ENCODE measurements around the gene P4HA2. TPM values are rescaled to one million over a fixed set of nuclear protein-coding genes. Genes with fewer than 3 reads are reported as not detected.

P4HA2 gene
- polyA plus RNA-seq, 1 of the 3 experiments (the other 2 are of a cell fraction) = 67.2 TPM

DNA sequence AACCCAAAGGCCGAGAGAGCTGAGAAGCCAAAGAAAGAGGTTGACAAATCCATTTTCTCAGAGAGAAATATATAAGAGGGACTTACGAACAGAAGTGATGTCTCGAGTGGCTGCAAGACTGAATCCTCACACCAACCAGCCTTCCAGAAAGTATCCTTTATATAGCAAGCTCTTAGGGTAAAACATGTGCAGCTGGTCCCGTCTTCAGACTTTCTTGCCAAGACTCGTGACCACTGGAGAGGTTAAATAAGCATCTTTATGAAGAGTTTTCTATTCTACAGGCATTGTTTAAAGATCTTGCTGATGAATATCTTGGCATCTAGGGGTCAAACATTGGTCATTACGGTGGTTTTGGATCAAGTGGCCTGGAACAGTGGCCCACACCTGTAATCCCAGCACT lies 49.6 kb upstream of the P4HA2 start:
- no peak for DNase-seq
- TF ChIP-seq TAF1 (IDR thresholded peaks at IDR 0.05; ENCODE audit: borderline replicate concordance, low read depth, low read length) (no peak), TEAD4 (IDR thresholded peaks at IDR 0.05; ENCODE audit: borderline replicate concordance, insufficient read depth) (no peak), POLR2AphosphoS5 (IDR thresholded peaks at IDR 0.05; ENCODE audit: low read depth, low read length) (no peak), CTCF (IDR thresholded peaks at IDR 0.05) (no peak), CHD2 (IDR thresholded peaks at IDR 0.05; ENCODE audit: low read length, partially characterized antibody) (no peak), GABPA (IDR thresholded peaks at IDR 0.05; ENCODE audit: low read depth) (no peak), PBX3 (IDR thresholded peaks at IDR 0.05) (no peak), SMC3 (IDR thresholded peaks at IDR 0.05; ENCODE audit: low read depth, low read length) (no peak)
- no peaks in the 10 kb centered on the region for H3F3A ChIP-seq (replicated peaks; ENCODE audit: insufficient read depth)
- H3K9ac ChIP-seq = no peak overlapping the region
- no peaks in the 10 kb centered on the region for H4K20me1 ChIP-seq (ENCODE audit: insufficient read depth)
- no peaks in the 10 kb centered on the region for H3K79me2 ChIP-seq (ENCODE audit: insufficient read depth)
- H3K36me3 ChIP-seq (replicated peaks in 1 of 2; ENCODE audit: control insufficient read depth in 1 of 2, insufficient read depth in 2 of 2, low read length in 1 of 2) = peaks cover 2 to 3% of the 10 kb centered on the region in 2 experiments
- POLR2A ChIA-PET = no interaction called here
- peaks cover 0 to 10% of the 10 kb centered on the region in 2 experiments; a peak in 1 of 4 replicates for H3K4me1 ChIP-seq (ENCODE audit: control insufficient read depth in 1 of 2, insufficient read depth in 2 of 2, low read depth in 1 of 2, low read length in 1 of 2)
- H3K9me3 ChIP-seq = no peaks in the 10 kb centered on the region
- no peak overlapping the region for H3K27ac ChIP-seq (ENCODE audit: low read depth in 2 of 2, low read length in 1 of 2)
- H3K9me2 ChIP-seq = no peaks in the 10 kb centered on the region
- H3K4me3 ChIP-seq (ENCODE audit: low read depth in 2 of 2, low read length in 1 of 2) = no peak overlapping the region
- CTCF ChIA-PET = interaction anchor here (1.2 kb wide), 1 partner anchor 133 kb away, joined by 3 read pairs; no protein-coding TSS in a partner anchor
- H3K27me3 ChIP-seq (ENCODE audit: insufficient read depth) = no peaks in the 10 kb centered on the region
- H3K4me2 ChIP-seq = no peak overlapping the region
- no peak overlapping the region for H2AFZ ChIP-seq (ENCODE audit: low read depth)
- 91% methylated on average over 6 of the region's 6 CpGs for WGBS (ENCODE audit: low lambda C conversion rate)

DNA sequence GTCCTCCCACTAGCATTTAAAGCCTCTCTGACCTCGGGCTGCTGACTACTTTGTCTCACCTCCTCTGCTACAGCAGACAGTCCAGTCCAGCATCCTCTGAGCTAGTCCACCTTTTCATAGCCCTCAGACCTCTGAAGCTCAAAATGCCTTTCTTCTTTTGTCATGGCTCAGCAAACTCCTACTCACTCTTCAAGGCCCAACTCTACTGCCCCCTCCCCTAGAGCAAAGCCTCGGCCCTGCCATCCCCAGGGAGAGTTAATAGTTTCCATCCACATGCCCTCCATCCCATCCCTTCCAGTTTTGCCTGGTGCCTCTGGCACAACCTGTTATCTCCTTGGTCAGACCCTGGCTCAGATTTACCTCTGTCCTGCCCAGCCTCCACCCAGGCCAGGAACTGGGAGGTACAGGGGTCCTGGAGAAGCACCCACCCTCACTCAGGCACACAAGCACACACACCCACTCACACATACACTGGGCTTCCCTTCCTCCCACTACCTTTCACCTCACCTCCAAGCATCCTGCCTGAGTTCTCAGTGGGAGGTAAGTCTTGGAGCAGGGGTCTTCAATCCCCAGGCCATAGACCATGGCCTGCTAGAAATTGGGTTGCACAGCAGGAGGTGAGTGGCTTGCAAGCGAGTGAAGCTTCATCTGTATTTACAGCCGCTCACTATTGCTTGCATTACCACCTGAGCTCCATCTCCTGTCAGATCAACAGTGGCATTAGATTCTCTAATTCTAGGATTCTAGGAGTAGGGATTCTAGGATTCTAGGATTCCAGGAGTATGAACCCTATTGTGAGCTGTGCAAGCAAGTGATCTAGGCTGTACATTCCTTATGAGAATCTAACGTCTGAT lies 47.9 kb upstream of the P4HA2 start:
- Histone ChIP-seq H3K9me3 (no peaks in the 10 kb centered on the region), H3K9me2 (no peaks in the 10 kb centered on the region), H4K20me1 (ENCODE audit: insufficient read depth) (no peaks in the 10 kb centered on the region), H3K9ac (no peak overlapping the region), H3K4me1 (ENCODE audit: control insufficient read depth in 1 of 2, insufficient read depth in 2 of 2, low read depth in 1 of 2, low read length in 1 of 2) (peaks cover 0 to 8% of the 10 kb centered on the region in 2 experiments; a peak in 1 of 4 replicates), H3K27ac (ENCODE audit: low read depth in 2 of 2, low read length in 1 of 2) (no peak overlapping the region), H3K27me3 (ENCODE audit: insufficient read depth) (no peaks in the 10 kb centered on the region), H3K4me2 (no peak overlapping the region), H3K4me3 (ENCODE audit: low read depth in 2 of 2, low read length in 1 of 2) (no peak overlapping the region), H2AFZ (ENCODE audit: low read depth) (no peak overlapping the region), H3K36me3 (replicated peaks in 1 of 2; ENCODE audit: control insufficient read depth in 1 of 2, insufficient read depth in 2 of 2, low read length in 1 of 2) (peaks cover 6 to 15% of the 10 kb centered on the region in 2 experiments), H3K79me2 (ENCODE audit: insufficient read depth) (no peaks in the 10 kb centered on the region), H3F3A (replicated peaks; ENCODE audit: insufficient read depth) (no peaks in the 10 kb centered on the region)
- no peak for DNase-seq
- no peak for TF ChIP-seq POLR2AphosphoS5 (IDR thresholded peaks at IDR 0.05; ENCODE audit: low read depth, low read length)
- ChIA-PET CTCF (interaction anchor here (1.0 to 1.6 kb wide), 5 partner anchors 11 to 111 kb away, joined by 3 to 8 read pairs (median 3); no protein-coding TSS in a partner anchor), POLR2A (no interaction called here)
- 82% methylated on average over 5 of the region's 5 CpGs for WGBS (ENCODE audit: low lambda C conversion rate)

Data from SK-N-SH (cell line).